Stimulated activated CD8-positive, alpha-beta memory T cell treated with anti-CD3 and anti-CD28 coated beads, Interleukin-12 subunit alpha, Interleukin-12 subunit beta, amount 100 ng/mL, for 1 hour (primary cell): ENCODE data around the gene CELF4.

Source experiments
- DNase-seq: peaks from one replicate; pipeline ENCODE4 v3.0.0-alpha.2; 2020; ENCODE audit warnings: low read depth

Gene CELF4

GRCh38 chr18:37254973-37255372 lies 310.6 kb downstream of the CELF4 start:
- DNase-seq = no peak

- no peak for DNase-seq
Measured at GRCh38 chr18:37254236-37254754, 311.3 kb downstream of the CELF4 start.

DNA sequence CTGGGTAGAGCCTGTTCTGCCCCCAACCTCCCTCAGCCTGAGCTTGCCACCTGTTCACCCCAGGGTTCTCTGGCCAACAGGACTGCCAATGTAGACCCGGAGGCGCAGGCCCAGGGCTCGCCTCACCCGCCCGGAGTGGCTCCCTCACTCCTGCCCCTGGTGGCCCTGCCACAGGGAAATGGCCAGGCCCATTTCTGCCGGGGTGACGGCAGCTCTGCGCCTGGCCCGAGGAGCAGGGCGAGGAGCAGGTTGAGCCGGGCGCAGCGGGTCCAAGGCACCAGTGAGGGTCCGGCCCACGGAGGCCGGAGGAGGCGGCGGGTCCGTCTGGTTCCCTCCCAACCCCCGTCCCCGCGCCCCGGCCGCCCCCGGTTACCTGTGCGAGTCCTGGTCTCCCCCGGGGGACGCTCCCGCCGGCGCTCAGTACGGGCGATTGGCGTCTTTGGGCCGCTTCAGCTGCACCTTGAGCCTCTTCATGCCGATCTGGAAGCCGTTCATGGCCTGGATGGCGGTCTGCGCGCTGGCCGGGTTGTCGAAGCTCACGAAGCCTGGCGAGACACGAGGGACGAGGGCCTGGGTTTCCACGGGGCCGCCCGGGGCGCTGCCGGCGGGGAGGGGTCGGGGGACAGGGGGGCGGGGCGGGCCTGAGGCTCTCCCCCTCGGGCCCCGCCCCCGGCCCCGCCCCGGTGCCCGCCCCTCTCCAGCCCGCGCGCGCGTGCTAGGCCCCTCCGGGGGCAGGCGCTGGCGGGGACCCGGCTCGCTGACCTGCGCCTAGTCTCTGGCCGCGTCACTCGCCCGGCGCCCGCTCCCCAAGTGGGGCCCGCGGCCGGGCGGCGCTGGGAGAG lies 312.0 kb downstream of the CELF4 start:
- DNase-seq = no peak

GRCh38 chr18:37252854-37253393 lies 312.7 kb downstream of the CELF4 start:
- no peak for DNase-seq

DNA sequence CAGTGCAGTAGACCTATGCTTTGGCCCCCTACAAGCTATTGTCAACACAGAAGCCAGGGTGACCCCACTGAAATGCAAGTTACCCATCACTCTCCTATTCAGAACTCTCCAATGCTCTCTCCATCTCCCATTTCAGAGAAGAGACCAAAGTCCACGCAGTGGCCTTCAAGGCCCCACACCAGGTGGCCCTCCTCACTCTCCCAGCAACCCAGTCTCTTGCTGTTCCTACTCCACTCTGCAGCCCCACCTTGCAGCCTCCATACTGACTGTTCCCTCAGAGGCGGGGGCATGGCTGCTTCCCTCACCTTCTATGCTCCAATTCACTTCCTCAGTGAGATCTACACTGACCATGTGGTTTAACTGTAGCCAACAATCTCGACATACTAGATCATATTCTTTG lies 313.3 kb downstream of the CELF4 start:
- no peak for DNase-seq

DNA sequence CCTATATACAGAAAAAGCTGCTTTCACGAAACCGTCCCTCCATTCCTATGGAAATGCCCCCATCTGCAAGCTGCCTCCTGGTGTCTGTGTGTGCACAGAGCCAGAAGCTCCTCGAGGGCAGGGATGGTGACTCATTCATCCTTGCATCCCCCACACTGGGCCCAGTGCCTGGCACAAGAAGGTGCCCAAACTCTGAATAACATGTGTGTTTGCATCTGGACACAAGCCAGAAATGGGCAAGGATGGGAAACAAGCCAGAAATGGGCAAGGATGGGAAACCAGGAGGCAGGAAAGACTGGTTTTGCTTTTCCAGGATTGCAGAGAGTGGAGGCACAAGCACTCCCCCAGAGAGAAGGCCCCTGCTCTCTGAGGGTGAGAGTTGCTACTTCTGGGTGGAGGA lies 313.9 kb downstream of the CELF4 start:
- no peak for DNase-seq

DNA sequence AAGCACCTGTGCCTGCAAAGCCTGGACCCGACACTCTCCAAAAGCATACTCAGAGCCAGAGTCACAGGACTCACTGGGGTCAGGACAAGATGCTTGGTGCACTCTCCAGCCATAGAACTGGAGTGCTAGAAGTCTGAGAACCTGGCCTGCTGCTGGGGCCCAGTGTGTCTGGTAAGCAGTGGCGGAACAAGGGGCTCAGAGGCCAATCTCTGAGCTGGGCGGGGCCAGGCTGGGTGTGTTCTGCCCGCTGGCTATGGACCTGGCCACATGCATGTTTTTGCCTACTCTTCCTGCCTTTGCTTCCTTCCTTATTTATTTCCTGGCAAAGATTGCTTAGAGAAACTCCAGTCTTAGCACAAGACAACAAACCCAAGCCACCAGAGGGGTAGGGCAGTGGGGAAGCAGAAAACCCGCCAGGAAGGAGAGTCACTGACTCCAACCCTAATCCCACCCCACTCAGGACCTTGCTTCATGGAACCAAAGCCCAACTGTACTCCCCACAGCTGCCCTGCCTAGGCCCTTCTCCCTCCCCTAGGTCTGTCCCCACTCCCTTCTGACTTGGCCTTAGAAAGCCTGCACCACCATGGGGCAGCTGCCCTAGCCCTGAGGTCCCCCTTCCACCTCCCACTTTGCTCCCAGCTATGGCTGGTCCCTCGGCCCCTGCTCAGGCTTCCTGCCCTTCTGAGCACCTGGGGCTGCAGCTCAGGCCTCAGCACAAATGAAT lies 315.5 kb downstream of the CELF4 start:
- DNase-seq = no peak

DNA sequence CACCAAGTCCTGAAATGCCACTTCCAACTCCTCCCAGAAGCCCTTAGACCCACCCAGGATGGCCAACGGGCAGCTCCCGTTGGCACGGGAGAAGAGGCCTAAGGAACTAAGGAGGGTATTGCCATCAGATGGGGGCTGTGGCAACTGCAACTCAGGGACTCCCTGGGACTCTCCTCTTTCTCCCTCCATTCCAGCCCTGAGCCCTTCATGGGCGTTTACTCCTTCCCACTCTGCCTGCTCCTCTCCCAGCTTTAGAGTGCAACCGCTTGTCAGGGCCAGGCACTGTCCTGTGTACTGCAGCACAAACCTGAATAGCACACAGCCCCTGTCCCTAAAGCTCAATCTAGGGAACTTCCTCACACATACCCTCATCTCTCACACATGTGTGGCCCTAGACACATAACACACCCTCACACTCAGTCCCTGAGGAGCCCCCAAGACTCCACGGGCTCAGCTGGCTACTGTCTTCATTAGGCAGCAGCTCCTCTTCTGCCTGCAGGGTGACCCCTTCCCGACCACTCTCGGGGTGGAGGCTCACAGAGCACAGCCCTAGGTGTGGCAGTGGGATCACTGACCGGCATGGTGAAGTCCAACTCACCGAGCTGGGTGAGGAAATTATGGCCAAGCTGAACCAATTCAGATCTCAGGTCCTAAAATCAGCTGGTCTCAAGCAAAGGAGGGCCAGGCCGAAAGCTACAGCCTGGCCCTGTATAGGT lies 316.3 kb downstream of the CELF4 start:
- no peak for DNase-seq

DNA sequence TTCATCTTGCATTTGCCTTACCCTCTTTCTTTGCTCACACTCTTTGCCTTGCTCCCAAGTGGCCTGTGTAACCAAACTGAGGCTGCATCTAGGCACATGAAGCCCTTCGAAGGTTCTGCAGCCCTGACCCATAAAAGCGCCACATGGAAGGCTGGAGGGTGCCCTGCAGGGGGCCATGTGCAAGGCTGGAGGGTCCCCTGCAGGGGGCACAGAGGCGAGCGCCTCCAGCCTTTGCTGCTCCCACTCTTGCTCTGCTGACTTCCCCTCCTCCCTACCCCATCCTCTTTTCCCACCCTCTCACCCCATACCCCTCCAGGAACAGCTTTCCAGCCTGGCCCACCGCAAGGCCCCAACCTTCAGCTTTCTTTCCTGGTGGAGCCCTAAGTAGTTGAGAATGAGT lies 317.3 kb downstream of the CELF4 start:
- DNase-seq = no peak

GRCh38 chr18:37247497-37248161 lies 318.0 kb downstream of the CELF4 start:
- no peak for DNase-seq

DNA sequence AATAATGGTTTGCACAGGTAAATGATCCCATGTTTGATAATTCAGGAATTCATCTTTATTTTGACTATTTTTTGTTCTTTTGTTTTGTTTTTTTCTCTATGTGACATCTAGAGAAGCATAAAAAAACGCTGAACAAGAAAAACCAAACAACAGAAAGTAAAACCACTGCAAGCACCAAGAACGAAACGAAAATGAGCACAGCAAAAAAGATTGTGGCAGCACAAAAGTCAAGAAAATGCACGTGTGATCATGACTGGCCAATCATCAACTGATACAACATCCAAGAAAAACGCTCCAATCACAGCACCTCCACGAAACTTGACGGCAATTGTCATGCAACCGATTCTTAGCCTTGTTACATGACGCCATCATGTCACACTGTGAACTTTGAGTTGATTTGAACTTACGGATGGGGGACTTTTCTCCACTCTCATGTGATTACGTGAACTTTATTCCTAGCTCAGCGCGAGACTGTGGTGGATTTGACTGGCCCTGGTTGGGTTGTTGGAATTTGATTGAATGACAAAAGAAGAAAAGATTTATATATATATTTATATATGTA lies 318.7 kb downstream of the CELF4 start:
- no peak for DNase-seq

DNA sequence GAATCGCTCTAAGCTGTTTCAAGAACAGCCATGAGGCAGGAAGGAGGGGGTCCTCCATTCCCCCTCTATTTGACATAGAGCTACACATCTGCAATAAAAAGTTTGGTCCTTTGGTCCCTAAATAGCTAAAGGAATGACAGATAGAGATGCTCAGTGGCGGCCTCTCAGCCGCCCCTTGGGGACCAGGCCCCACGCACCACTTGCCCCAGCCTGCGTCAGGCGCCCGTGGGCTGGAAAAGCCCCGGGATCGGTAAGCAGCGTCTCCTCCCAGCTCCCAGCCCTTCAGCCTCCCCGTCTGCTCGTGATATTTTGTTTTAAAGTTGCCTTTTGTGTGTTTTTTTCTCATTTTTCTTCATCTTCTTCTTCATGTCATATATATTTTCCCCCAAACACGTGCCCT lies 321.0 kb downstream of the CELF4 start:
- DNase-seq = no peak

DNA sequence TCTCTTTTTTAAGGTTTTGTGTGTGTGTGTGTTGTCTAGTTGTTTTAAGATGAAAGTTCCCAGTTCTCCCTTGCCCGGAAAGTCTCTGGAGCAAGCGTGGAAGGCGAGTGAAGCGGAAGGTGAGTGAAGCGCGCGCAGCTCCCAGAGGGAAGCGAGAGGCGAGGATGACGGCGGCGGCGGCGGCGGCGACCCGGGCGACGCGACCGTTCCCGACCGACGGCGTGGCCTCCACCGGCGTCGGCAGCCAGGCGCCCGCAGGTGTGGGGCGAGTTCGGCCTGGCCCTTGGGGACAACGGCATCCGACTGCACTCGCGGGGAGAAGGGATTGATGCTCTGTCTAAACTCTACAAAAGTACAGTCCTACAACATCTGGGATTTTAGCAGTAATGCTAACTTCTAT lies 321.9 kb downstream of the CELF4 start:
- no peak for DNase-seq

DNA sequence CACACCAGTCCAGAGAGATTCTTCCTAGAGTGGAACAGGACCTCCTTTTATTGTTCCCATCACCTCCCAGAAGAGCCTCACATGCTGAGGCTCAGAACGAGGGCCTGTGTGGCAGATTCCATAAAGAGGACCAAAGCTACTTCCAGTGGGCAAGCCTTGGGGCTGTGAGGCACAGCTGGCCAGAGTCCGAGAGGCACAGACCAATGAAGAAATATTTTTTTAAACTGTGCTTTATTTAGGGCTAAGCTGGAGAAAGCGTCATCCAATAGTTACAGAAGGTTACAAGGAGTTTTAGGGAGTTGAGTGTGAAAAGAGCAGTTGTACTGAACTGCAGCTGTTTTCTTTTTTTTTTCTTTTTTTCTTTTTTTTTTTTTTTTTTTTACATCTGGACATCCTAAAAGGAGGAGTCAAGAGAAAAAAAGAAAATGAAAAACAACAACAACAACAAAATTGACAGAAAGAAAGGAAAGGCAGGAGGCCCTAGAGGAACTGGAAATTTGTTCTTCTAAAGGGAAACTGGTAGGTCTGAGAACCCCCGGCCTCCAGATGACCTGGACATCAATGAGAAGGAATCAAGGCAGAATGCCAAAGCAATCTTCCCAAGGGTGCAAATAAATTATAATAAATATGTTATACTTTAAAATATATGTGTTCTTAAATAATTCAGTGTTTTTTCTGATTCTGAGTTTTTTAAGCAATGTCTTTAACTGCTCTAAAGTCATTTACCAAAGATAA lies 322.6 kb downstream of the CELF4 start:
- DNase-seq = no peak

DNA sequence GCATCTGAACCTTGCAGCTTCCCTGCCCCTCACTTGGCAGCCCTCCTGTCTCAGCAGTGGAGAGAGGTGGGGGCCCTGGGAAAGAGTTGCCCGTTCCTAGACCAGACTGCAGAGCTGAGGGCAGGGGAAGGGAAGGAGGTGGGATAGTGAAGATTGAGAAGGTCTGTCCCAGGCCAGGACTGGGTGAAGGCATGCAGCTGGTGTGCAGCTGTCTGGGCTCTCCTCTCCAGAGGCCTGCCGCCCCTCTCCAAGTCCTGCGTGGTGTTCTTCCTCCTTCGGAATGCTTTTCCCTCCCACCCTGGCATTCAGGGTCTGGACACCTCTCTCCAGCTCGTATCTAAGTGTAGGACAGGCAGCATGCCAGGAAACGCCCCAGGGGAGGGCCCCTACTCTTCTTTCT lies 323.5 kb downstream of the CELF4 start:
- no peak for DNase-seq

GRCh38 chr18:37238282-37239108 lies 327.1 kb downstream of the CELF4 start:
- no peak for DNase-seq

GRCh38 chr18:37235583-37235982 lies 330.0 kb downstream of the CELF4 start:
- no peak for DNase-seq

DNA sequence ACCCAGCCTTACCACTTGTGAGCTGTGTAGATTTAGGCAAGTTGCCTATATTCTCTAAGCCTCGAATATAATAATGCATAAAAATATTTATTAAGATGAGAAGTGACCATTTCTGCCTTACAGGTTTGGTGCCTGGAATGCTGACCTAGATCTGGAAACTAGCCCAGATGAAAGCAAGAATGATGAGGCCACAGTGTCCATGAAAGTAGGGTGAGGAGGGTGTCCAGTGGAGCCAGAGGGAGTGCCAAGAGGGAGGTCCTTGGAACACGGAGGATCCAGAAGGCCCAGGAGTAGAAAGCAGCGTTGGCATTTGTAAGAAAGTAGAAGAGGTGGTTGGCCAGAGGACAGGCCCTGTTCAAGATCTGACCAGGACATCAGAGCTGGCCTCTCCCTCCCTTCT lies 334.3 kb downstream of the CELF4 start:
- DNase-seq = no peak

DNA sequence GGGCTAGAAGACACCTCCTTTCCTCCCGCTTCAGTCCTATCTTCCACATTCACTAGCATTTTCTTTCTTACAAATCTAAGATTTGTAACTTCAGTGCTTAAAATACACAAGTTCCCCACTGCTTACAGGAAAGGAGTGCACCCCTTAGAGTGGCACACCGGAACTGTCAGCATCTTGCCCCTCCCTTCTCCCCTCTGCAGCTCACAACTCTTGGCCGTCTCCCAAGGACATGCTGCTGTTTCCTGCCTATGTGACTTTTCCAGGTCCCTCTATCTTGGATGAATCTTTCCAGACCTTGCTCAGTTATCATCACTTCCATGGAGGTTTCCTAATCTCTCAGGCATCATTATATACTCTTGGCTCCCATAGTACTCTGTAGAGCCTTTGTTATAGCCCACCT lies 334.8 kb downstream of the CELF4 start:
- no peak for DNase-seq

DNA sequence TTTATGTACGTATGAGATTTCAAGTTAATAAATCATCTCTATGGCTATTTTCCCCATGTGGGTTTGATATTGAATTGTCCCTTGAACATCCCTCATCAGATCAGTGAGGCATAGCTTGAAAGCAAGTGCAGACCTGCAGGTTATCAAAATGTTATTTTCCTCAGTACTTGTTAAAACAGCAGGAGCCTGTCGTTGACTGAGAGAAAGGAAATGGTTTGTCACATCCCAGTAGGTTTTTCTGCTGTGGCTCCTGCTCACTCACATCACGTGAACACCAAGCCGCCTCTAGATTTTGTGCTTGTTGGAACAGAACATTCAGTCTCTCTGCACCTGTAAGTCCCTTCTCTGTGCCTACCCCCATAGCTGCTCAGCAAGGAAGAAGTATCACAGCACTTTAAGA lies 340.3 kb downstream of the CELF4 start:
- DNase-seq = no peak
